GM21447 (cell line): ENCODE measurements around the gene TNS1.

Experiments
- ATAC-seq: cut with Tn5 transposase; IDR thresholded peaks from one replicate; pipeline ENCODE4 v1.9.1; 2021; ENCODE audit not compliant: unreplicated experiment

The TNS1 gene

DNA sequence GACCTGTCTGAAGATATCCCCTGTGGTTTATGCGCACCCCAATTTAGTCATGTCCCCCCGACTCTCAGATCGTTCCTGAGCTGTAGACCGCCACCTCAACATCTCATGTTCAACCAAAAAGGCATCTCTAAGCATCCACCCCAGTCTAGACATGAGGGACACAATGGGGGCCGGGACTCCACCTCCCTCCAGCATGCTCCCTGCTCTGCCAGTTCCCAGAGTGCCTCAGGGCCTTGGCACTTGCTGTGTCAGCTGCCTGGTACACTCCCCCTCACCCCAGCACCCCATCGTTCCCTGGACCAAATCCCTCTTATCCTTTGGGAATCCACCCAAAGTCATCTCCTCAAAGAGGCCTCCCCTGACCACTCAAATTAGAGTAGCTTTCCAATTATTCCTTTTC, 22.2 kb downstream of the TNS1 start:
- ATAC-seq = no peak

DNA sequence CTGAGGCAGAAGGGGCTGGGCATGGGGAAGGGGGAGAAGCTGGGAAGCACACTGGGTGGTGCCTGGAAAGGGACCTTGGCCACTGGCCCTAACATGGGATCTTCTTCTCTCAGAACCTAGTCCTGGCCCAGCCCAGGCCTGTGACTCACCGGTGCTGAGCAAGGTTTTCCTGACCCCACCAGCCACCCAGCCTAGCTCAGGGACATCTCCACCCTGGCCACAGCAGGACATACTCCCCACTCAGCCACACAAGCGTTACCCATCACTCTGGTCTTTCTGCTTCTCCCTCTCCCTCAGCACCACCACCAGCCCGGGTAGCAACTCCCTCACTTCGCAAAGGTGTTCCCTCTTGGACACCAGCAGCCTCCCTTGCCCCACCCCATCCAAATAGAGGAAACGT, 22.8 kb downstream of the TNS1 start:
- ATAC-seq = no peak

DNA sequence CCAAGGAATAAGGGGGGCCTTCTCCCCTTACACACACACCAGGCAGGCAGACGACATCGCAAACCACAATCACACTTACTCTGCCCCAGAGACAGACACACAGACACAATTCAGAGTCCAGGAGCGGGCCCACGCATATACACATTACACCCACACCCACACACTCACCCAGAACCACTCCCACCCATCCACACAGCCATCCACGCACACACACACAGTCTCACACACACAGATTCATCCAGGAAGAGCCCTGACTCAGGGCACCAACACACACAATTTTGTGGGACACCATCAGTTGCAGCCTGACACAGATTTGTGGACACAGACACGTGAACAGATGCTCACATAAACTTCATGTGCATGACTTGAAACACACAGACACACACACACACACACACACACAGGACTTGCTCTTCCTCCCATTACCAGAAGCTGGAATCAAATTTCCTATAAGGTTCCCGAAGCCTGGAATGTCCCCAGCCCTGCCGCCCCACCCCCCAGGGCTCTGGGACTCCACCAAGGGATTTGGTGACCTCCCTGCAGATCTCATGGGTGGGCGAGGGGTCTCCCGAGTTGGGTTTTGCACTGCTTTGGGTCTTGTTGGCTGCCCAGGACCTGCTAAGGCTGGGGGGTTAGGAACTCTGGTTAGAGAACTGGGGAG, 23.5 kb downstream of the TNS1 start:
- ATAC-seq = no peak

DNA sequence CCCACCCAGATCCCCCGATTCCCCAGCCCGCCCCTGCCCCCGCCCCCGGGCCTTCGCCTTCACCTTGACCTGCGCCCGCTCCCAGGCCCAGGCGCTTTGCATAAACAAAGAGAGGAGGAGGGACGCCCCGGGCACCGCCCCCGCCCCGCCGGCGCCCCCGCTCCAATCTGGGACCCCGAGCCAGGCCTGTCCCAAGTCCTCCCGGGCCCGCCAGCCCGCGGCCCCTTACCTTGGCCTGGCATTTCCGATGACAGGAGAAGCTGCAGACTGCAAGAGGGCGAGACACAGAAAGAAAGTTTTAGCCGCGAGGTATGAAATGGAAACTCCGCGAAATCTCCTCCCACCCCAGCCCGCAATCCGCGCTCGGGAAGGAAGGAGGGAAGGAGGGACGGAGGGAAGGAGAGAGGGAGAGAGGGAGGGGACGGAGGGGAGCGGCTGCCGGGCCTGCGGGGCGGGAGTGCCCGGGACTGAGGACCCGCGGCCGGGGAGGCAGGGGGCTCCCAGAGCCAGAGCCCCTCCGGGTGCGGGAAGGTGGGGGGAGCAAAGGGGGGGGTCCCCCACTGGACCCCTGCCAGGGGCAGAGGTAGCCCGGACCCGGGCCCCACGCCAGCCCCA, 24.2 kb downstream of the TNS1 start:
- no peak for ATAC-seq

DNA sequence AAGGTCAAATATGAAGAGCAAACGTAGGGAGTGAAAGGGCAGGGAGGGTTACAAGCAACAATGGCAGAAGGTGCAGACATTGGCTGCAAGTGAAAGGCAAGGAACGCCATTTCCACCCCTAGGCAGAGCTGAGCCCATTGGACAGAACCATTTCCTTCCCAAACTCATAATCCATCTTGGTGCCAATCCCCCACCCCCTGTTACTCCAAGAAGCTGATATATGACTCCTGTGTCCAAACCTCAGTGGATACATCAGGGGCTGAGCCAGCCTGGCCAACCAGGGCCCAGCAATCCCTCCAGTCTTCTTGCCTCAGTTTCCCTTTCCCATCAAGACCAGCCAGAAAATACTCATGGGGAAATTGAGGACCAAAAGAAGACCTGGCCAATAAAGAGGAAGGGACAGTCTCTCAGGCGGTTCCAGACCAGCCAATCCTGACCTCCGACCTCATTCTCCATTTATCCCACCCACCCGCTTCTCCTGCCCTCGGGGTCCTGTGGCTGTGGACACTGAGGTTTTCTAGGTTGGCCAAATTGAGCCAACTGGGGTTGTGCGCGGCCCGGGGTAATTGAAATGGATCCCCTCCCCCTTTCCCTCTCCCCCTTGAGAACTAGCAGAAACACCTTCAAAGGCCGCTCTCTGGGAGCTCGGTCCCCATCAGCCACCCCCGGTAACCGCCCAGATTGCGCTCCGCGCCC, 24.8 kb downstream of the TNS1 start:
- ATAC-seq = no peak

DNA sequence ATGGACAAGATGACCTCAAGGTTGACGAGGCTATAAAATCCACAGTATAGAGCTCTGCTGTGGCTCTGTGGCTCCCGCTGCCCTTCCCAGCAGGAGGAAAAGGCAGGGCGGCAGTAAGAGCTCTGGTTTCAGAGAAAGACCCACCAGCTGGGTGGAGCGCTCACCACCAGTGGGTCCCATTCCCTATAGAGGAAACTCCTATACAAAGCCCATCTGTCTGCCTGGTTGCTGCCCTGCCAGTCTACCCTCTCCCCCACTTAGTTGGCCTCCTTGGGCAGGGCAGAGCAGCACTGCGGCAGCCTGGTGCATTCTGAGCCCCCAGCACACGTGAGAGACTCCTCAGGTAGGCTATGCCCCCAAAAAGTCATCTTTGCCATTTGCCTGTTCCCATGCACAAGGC, 26.5 kb downstream of the TNS1 start:
- no peak for ATAC-seq

DNA sequence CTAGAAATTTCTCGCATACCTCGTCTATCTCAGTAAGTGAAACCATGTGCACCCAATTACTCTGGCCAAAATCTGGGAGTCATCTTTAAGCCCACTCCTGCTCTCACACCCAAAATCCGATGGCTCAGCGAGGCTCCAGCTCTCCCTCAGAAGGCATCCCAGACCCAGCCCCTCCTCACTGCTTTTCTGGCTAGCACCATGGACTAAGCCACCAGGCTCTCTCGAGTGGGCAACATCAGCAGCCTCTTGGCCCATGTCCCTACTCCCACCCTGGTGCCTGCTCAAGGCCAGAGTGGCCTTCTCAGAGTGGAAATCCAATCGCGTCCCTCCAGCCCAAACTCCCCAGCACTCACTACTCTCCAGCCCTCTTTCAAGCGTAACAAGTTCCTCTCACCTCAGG, 27.2 kb downstream of the TNS1 start:
- no peak for ATAC-seq

DNA sequence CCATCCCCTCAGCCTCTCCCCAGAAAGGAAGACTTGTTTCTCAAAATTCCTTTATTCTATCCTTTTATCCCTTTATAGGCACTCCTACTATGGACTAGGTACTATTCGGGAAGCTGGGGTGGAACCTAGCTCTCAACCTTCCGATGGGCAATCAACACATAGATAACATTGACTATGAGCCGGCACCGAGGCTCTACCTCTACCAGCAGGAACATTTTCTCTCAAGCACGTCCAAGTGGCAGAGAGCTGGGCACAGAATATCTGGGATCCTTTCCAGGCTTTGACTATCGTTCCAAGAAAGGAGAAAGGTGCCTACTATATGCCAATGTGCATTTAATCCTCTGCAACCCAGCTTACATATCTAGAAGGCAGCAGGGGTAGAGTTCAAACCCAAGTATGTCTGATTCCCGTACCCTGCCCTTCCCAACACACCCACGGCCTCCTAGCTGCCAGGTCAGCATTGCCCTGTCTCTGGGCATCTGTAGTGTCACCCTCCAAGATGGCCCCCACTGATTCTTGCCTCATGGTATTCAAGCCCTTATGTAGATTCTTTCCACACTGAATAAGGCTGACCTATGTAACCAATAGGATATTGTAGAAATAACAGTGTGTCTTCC, 28.3 kb downstream of the TNS1 start:
- ATAC-seq = no peak

DNA sequence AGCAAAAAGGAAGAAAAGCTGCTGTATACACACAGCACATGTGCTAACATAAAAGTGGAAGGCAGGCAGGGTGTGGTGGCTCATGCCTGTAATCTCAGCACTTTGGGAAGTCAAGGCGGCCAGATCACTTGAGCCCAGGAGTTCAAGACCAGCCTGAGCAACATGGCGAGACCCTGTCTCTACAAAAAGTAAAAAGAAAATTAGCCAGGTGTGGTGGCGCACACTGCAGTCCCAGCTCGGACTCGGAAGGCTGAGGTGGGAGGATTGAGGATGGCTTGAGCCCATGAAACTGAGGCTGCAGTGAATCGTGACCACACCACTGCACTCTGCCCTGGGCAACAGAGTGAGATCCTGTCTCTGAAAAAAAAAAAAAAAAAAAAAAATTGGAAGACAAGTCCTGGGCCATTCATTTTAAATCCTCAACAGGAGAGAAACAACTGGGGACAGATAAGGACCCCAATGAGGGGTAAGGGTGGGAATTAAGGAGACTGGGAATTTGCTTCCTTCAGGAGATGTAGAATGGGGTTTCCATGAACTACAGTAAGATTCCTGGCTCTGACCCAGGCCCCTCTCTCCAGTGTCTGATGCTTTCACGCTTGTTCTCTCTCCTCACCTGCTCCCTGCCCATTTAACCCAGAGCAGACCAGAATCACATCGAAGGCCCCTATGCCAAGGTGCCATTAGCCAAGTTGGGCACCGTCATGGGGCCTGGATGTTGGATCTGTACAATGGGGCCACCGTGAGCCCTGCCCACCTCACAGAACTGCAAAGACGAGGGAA, 29.6 kb downstream of the TNS1 start:
- no peak for ATAC-seq

DNA sequence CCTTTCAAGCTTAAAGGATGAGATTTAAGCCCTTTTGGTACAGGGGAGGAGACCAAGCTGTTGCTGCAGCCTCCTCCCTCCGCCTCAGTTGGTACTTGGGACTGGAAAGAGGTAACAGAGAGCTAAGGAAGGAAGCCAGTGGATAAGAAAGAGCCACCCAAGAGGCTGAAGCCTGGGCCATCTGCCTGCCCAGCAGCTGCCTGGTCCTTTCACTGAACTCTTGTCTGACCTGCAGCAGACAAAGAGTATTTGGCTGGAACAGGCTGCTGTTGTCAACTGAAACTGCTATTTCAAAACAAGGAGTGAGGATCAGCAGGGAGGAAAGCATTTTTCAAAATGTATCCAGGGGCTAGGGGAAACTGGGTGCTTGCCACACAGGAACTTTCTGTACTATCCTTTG, 30.3 kb downstream of the TNS1 start:
- ATAC-seq = no peak

DNA sequence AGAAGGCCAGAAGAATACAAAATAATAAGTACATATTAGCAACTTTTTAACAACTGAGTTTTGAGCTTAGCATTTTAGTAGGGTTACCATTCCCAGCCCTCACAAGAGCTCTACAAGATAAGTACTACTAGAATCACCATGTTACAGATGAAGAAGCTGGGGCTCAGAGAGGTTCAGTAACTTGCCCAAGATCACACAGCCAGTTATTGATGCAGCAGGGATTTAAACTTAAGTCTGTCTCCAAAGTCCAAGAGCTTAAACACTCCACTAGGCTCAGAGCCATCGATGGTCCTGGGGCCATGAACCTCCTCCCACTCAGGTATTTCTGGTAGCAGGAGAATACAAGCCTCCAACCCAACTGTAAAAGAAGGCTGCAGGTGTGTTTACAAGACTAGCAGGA, 30.8 kb downstream of the TNS1 start:
- no peak for ATAC-seq

DNA sequence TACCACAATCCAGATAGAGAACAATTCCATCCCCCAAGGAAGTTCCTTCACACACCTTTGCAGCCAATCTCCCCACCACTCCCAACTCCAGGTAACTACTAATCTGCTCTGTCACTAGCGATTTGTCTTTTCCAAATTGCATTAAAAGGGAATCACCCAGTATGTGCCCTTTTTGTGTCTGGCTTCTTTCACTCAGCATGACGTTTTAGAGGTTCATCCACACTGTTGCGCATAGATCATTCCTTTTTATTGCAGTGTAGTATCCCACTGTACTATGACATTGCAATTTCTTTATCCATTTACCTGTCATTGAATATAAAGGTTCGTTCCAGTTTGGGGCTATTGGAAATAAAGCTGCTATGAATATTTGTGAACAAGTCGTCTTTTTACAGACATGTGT, 31.6 kb downstream of the TNS1 start:
- ATAC-seq = no peak

DNA sequence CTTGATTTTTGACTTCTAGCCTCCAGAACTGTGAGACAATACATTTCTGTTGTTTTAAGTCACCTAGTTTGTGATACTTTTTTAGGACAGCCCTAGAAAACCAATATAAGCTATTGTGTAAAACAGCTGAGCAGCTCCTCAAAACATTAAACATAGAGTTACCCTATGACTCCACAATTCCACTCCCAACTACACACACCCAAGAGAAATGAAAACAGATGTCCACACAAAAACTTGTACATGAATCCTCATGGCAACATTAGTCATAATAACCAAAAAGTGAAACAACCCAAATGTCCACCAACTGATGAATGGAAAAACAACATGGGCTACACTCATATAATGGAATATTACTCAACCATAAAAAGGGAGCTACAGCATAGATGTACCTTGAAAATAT, 32.6 kb downstream of the TNS1 start:
- no peak for ATAC-seq

DNA sequence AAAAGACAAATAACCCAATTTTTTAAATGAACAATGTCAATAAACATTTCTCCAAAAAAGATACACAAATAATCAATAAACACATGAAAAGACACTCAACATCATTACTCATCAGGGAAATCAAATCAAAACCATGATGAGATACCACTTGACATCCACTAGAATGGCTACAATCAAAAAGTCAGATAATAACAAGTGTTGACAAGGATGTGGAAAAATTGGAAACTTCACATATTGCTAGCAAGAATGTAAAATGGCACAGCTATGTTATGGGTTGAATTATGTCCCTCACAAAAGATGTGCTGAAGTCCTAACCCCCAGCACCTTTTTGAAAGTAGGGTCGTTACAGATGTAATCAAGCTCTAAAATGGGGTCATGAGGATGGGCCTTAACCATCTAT, 33.2 kb downstream of the TNS1 start:
- ATAC-seq = no peak

DNA sequence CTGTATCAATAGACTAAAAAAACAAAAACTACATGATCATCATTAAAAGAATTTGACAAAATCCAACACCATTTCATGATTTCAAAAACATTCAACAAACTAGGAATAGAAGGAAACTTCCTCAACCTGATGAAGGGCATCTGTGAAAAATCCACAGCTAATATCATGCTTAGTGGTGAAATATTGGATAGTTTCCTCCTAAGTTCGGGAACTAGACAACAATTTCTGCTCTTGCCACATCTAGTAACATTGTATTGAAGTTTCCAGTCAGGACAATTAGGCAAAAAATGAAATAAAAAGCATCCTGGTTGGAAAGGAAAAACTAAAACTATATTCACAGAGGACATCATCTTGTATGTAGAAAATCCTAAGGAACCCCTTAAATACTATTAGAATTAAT, 34.8 kb downstream of the TNS1 start:
- ATAC-seq = no peak

DNA sequence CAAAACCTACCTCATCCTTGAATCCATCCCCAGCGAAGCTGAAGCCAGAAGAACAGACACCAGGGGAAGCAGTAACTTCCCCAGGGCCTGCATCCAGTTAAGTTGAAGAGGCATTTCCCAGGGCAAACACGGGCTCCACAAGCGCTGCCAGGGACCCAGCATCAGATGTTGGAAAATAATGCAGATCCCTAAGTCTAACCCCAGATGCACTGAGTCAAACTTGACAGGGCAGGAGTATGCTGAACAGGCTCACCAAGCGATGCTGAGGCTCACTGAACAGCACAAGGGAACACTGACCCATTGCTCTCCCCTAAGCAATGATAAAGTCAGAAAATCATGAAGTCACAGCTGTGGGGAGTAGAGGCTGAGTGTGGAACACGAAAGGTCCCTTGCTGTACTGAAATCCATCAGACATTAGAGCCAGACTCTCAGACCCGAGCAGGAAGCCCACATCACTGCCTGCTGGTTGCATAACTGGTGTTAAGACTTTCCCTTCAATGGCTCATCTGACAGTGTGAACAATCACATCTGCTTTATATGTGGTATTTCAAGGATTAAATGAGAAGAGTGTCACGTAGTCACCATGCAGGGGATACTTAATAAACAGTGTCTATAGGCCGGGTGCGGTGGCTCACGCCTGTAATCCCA, 36.2 kb downstream of the TNS1 start:
- ATAC-seq = no peak

DNA sequence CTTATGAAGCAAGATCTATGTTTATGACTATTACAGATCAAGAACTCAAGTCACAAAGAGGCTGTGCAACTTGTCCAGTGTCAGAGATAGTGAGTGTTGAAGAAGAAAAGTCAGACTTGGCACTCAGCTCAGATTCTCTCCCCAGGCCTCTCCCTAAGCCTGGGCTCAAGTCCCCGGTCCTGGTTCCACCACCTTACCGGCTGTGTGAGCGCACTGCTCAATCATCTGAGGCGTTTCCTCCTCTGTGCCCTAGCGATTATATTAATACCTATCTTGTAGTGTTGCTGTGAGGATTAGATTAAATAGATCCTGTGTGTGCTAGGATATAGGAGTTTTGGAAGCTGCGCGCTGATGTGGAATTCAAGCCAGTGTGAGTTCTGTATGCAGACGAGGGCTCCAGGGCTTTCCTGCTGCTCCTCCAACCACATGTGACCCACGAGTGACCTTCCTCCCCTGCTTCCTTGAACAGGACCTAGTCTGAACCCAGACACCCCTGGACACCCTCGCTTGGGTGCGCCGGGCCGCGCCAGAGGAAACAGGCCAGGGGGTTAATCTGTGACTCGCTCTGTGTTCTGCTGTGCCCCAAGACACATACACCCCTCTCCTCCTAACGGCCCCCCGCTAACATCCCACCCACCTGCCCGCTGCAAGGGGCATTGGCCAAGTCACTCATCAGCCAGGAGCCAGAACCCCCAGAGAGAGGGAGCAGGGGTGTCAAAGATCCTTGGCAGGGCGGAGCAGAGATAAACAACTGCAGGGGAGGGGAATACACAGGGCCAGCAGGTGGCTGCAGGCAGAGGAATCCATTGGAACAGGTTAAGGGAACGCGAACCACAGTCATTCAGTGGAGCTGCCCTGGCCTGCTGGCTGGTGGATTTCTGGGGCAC, 38.3 kb downstream of the TNS1 start:
- no peak for ATAC-seq

DNA sequence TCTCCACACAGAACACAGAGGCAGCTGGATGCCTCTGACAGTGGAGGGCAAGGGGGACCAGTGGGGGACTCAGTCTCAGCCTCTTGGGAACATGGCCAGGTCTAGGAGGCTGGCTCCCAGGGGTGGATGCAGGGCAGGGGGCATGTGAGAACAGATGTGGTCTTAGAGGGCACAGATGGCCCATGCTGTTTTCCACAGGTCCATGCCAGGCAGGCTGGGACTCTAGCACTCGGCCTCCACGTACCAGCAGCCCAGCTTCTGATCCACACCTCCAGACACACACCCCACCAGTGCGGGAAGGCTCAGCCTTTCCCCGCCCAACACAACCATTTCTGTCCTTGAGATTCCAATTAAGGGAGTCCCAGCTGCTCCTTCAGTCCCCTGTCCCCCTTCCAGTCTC, 42.4 kb downstream of the TNS1 start:
- ATAC-seq = no peak

DNA sequence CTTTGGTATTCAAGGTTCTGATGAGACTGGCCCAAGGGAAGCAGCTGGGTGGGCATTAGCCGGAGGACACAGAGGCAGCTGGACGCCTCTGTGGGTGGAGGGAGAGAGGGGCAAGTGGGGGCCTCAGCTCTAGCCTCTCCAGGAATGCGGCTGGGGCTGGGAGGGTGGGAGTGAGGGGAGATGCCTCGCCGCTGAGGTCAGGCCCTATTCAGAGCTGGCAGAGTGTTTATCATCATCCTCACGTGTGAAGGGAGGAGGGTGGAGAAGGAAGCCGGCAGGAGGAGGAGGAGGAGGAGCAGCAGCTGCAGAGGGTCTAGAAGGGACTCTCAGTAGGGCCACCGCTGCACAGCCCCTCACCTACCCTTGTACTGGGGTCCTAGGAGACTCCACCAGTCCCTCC, 43.1 kb downstream of the TNS1 start:
- ATAC-seq = no peak

DNA sequence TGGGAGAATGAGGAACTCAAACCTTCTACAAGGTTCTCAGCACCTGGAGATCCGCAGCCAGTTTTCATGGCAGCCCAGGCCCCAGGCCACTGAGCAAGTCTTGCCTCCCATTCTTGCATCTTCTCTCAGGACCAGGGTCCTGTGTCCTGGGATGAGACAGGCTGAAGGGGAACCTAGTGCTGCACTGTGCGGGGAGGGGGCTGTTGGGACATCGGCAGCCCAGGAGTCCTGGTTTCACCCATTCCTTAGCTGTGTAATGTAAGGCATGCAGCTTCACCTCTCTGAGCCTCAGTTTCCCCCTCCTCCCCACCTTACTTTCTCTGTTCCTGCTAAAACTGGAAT, 43.9 kb downstream of the TNS1 start:
- ATAC-seq = no peak
